SU-DHL-6 (cell line): Measurements from ENCODE around the gene BBS7.

Experiments
- CTCF ChIP-seq: fragments of 200-600 bp; sonication (generic); IDR thresholded peaks from one replicate; pipeline ENCODE4 v1.5.1; 2017; ENCODE audit warnings: antibody characterized with exemption, mild to moderate bottlenecking, low read length, moderate library complexity; ENCODE audit not compliant: insufficient read depth, poor library complexity, severe bottlenecking
- EZH2phosphoT487 ChIP-seq: fragments of 200-600 bp; sonication (generic), shearing (Covaris generic); conservative IDR thresholded peaks from 2 replicates; pipeline ENCODE4 v1.6.1; 2018; ENCODE audit warnings: mild to moderate bottlenecking, antibody characterized with exemption, low read length, moderate library complexity, mixed read lengths

GRCh38 chr4:121790976-121791375, 79.3 kb downstream of the BBS7 start:
- TF ChIP-seq CTCF, result no peak
- no peak for TF ChIP-seq EZH2phosphoT487
